BLaER1 (cell line): ENCODE measurements around the gene MCTP2.

Experiments used
- H3K27ac ChIP-seq: shearing (Covaris generic); formaldehyde crosslinking; 2 replicates; pipeline ENCODE4 v1.8.1; 2022
- H3K27me3 ChIP-seq: shearing (Covaris generic); formaldehyde crosslinking; 2 replicates; pipeline ENCODE4 v1.8.1; 2022
- H3K36me3 ChIP-seq: shearing (Covaris generic); formaldehyde crosslinking; 2 replicates; pipeline ENCODE4 v1.8.1; 2022
- H3K4me1 ChIP-seq: shearing (Covaris generic); formaldehyde crosslinking; 2 replicates; pipeline ENCODE4 v1.8.1; 2022
- H3K4me2 ChIP-seq: shearing (Covaris generic); formaldehyde crosslinking; 2 replicates; pipeline ENCODE4 v1.8.1; 2022
- H3K4me3 ChIP-seq: shearing (Covaris generic); formaldehyde crosslinking; 2 replicates; pipeline ENCODE4 v1.8.1; 2022
- H3K9ac ChIP-seq: shearing (Covaris generic); formaldehyde crosslinking; 2 replicates; pipeline ENCODE4 v1.8.1; 2022
- H3K9me3 ChIP-seq: shearing (Covaris generic); formaldehyde crosslinking; 2 replicates; pipeline ENCODE4 v1.8.1; 2022
- H4K20me1 ChIP-seq: shearing (Covaris generic); formaldehyde crosslinking; 2 replicates; pipeline ENCODE4 v1.8.1; 2022
- Cebpa-rat ChIP-seq: shearing (Covaris generic); IDR thresholded peaks from 2 replicates; pipeline ENCODE4 v1.8.1; 2022

MCTP2 gene

GRCh38 chr15:94274745-94275144 lies 43.4 kb downstream of the MCTP2 start:
- Histone ChIP-seq H3K4me3 (no peak overlapping the region), H3K4me2 (no peak overlapping the region), H4K20me1 (no peaks in the 10 kb centered on the region), H3K9ac (no peak overlapping the region), H3K36me3 (no peaks in the 10 kb centered on the region), H3K27me3 (no peaks in the 10 kb centered on the region), H3K9me3 (peaks cover 9% of the 10 kb centered on the region), H3K27ac (no peak overlapping the region), H3K4me1 (no peaks in the 10 kb centered on the region)
- no peak for TF ChIP-seq Cebpa-rat

GRCh38 chr15:94277485-94277884 lies 46.1 kb downstream of the MCTP2 start:
- Histone ChIP-seq H3K27ac (no peak overlapping the region), H3K4me2 (no peak overlapping the region), H3K4me1 (no peaks in the 10 kb centered on the region), H3K27me3 (no peaks in the 10 kb centered on the region), H3K36me3 (no peaks in the 10 kb centered on the region), H3K4me3 (no peak overlapping the region), H4K20me1 (no peaks in the 10 kb centered on the region), H3K9me3 (peaks cover 24% of the 10 kb centered on the region), H3K9ac (no peak overlapping the region)
- TF ChIP-seq Cebpa-rat = no peak

- Histone ChIP-seq H3K9me3 (peaks cover 14% of the 10 kb centered on the region; the same call in 1 of the 2 replicates), H3K4me1 (peaks cover 4% of the 10 kb centered on the region; the same call in 1 of the 2 replicates), H4K20me1 (no peaks in the 10 kb centered on the region), H3K9ac (no peak overlapping the region), H3K36me3 (no peaks in the 10 kb centered on the region), H3K4me3 (no peak overlapping the region), H3K4me2 (no peak overlapping the region), H3K27ac (no peak overlapping the region), H3K27me3 (no peaks in the 10 kb centered on the region)
- TF ChIP-seq Cebpa-rat = no peak
These were observed 48.4 kb downstream of the MCTP2 start for GRCh38 chr15:94279736-94280135.

- no peak overlapping the region for H3K9ac ChIP-seq
- H3K27ac ChIP-seq = no peak overlapping the region
- no peak overlapping the region for H3K4me2 ChIP-seq
- H3K9me3 ChIP-seq = peaks cover 14% of the 10 kb centered on the region; the same call in 1 of the 2 replicates
- no peaks in the 10 kb centered on the region for H4K20me1 ChIP-seq
- peaks cover 6% of the 10 kb centered on the region for H3K4me1 ChIP-seq
- no peak overlapping the region for H3K4me3 ChIP-seq
- no peaks in the 10 kb centered on the region for H3K27me3 ChIP-seq
- no peaks in the 10 kb centered on the region for H3K36me3 ChIP-seq
- TF ChIP-seq Cebpa-rat = no peak
These were observed 48.9 kb downstream of the MCTP2 start for GRCh38 chr15:94280301-94280700.

- Histone ChIP-seq H3K4me2 (no peak overlapping the region), H3K27ac (no peak overlapping the region)
These were observed 51.2 kb downstream of the MCTP2 start for GRCh38 chr15:94282269-94283250.

GRCh38 chr15:94286583-94286982 lies 55.2 kb downstream of the MCTP2 start:
- Histone ChIP-seq H3K9ac (no peak overlapping the region), H3K4me1 (peaks cover 41% of the 10 kb centered on the region), H3K36me3 (no peaks in the 10 kb centered on the region), H4K20me1 (no peaks in the 10 kb centered on the region), H3K27me3 (no peaks in the 10 kb centered on the region), H3K4me3 (no peak overlapping the region), H3K9me3 (peaks cover 34% of the 10 kb centered on the region; the same call in 1 of the 2 replicates), H3K27ac (peak overlapping the region; percentile 71), H3K4me2 (peak overlapping the region; percentile 77)
- TF ChIP-seq Cebpa-rat = no peak

More at GRCh38 chr15:94282269-94283250, 51.2 kb downstream of the MCTP2 start:
- TF ChIP-seq Cebpa-rat = no peak
- no peaks in the 10 kb centered on the region for H4K20me1 ChIP-seq
- no peaks in the 10 kb centered on the region for H3K27me3 ChIP-seq
- H3K9ac ChIP-seq = no peak overlapping the region
- no peaks in the 10 kb centered on the region for H3K36me3 ChIP-seq
- H3K4me1 ChIP-seq = peaks cover 29% of the 10 kb centered on the region
- peaks cover 14% of the 10 kb centered on the region; the same call in 1 of the 2 replicates for H3K9me3 ChIP-seq
- no peak overlapping the region for H3K4me3 ChIP-seq

GRCh38 chr15:94287794-94288246 lies 56.5 kb downstream of the MCTP2 start:
- H3K27ac ChIP-seq = peak overlapping the region; percentile 71
- TF ChIP-seq Cebpa-rat = no peak
- H3K27me3 ChIP-seq = no peaks in the 10 kb centered on the region
- H3K9ac ChIP-seq = peak overlapping the region; percentile 21
- H4K20me1 ChIP-seq = no peaks in the 10 kb centered on the region
- peaks cover 38% of the 10 kb centered on the region for H3K4me1 ChIP-seq
- H3K4me3 ChIP-seq = peak overlapping the region; percentile 41
- H3K9me3 ChIP-seq = peaks cover 26% of the 10 kb centered on the region; the same call in 1 of the 2 replicates
- H3K4me2 ChIP-seq = peak overlapping the region; percentile 77
- no peaks in the 10 kb centered on the region for H3K36me3 ChIP-seq

GRCh38 chr15:94290730-94291129 lies 59.4 kb downstream of the MCTP2 start:
- Histone ChIP-seq H3K27ac (no peak overlapping the region), H3K36me3 (no peaks in the 10 kb centered on the region), H3K9me3 (peaks cover 30% of the 10 kb centered on the region; the same call in 1 of the 2 replicates), H3K4me2 (no peak overlapping the region), H4K20me1 (no peaks in the 10 kb centered on the region), H3K4me3 (no peak overlapping the region), H3K4me1 (peaks cover 49% of the 10 kb centered on the region), H3K9ac (no peak overlapping the region), H3K27me3 (no peaks in the 10 kb centered on the region)
- TF ChIP-seq Cebpa-rat = no peak

- Histone ChIP-seq H3K4me2 (peak overlapping the region; percentile 71), H3K9ac (no peak overlapping the region), H3K4me3 (no peak overlapping the region; the same call in 1 of the 2 replicates), H3K4me1 (peaks cover 40% of the 10 kb centered on the region), H3K27me3 (no peaks in the 10 kb centered on the region), H3K27ac (no peak overlapping the region), H3K36me3 (0 out of 2 replicates have a peak, but pooled peaks cover 3% of the 10 kb centered on the region), H3K9me3 (peaks cover 29% of the 10 kb centered on the region; the same call in 1 of the 2 replicates), H4K20me1 (no peaks in the 10 kb centered on the region)
- no peak for TF ChIP-seq Cebpa-rat
These were observed 62.3 kb downstream of the MCTP2 start for GRCh38 chr15:94293411-94294402.
